Caco-2 (cell line): ENCODE measurements around the gene SLC16A9. TPM values are rescaled to one million over a fixed set of nuclear protein-coding genes. Genes with fewer than 3 reads are reported as not detected.

Source experiments
- BruUV-seq: library from RNA; stranded (reverse); fragments of 400-500 nt; replicated peaks from 2 replicates; lab custom pipeline; 2021; lab: Mats Ljungman, UMichigan
- CTCF ChIA-PET: fragments of 300-600 bp; sonication (Branson Sonifier 250); formaldehyde crosslinking; loops from one replicate; lab custom pipeline; 2022; ENCODE audit warnings: antibody characterized with exemption; lab: Charles Lee
- POLR2A ChIA-PET: fragments of 300-600 bp; sonication (Branson Sonifier 250); formaldehyde crosslinking; loops from one replicate; lab custom pipeline; 2022; ENCODE audit warnings: antibody characterized with exemption; lab: Charles Lee
- DNase-seq, 2 experiments: peaks; one replicate each; pipeline versions ENCODE4 v3.0.0 to v3.0.0-alpha.2; 2020 to 2022
- H3K27me3 ChIP-seq: replicated peaks from 2 replicates; pipeline ENCODE4 v1.6.0; 2011; ENCODE audit warnings: low read length; ENCODE audit not compliant: control insufficient read depth, insufficient read depth
- H3K36me3 ChIP-seq: 2 replicates; pipeline ENCODE4 v1.5.1; 2011; ENCODE audit warnings: low read length; ENCODE audit not compliant: control insufficient read depth, insufficient read depth
- H3K4me1 ChIP-seq: fragments of 250-450 bp; sonication (Bioruptor Pico); 2 replicates; pipeline ENCODE4 v1.5.1; 2020; ENCODE audit warnings: mild to moderate bottlenecking
- H3K4me3 ChIP-seq: 2 replicates; pipeline ENCODE4 v1.5.1; 2011; ENCODE audit warnings: low read depth, mild to moderate bottlenecking, control low read depth, low read length
- H3K9me3 ChIP-seq: fragments of 250-450 bp; sonication (Bioruptor Pico); 2 replicates; pipeline ENCODE4 v1.5.1; 2020; ENCODE audit warnings: mild to moderate bottlenecking, moderate library complexity
- H3K27ac Mint-ChIP-seq: one replicate; pipeline ENCODE4 v1.8.0; 2022; ENCODE audit warnings: mixed read lengths; ENCODE audit not compliant: unreplicated experiment
- H3K27me3 Mint-ChIP-seq: one replicate; pipeline ENCODE4 v1.8.0; 2022; ENCODE audit warnings: mixed read lengths; ENCODE audit not compliant: insufficient read depth, unreplicated experiment
- H3K36me3 Mint-ChIP-seq: one replicate; pipeline ENCODE4 v1.8.0; 2022; ENCODE audit warnings: mild to moderate bottlenecking, mixed read lengths; ENCODE audit not compliant: insufficient read depth, unreplicated experiment
- H3K4me1 Mint-ChIP-seq: one replicate; pipeline ENCODE4 v1.8.0; 2022; ENCODE audit warnings: low read depth, mixed read lengths; ENCODE audit not compliant: unreplicated experiment
- H3K4me3 Mint-ChIP-seq: one replicate; pipeline ENCODE4 v1.8.0; 2022; ENCODE audit warnings: mild to moderate bottlenecking, moderate library complexity, mixed read lengths; ENCODE audit not compliant: unreplicated experiment
- H3K9me3 Mint-ChIP-seq: one replicate; pipeline ENCODE4 v1.8.0; 2022; ENCODE audit warnings: mixed read lengths; ENCODE audit not compliant: unreplicated experiment
- CTCF ChIP-seq, 2 experiments: fragments of 200-600 bp in 1 of 2; IDR thresholded peaks; 1 replicate in 1 of 2; 2 replicates in 1 of 2; pipeline versions ENCODE4 v1.5.1 to v1.8.0; 2011 to 2022; ENCODE audit warnings: antibody characterized with exemption in 1 of 2, control low read depth in 1 of 2, inconsistent platforms in 1 of 2, low read depth in 1 of 2, low read length in 1 of 2, mild to moderate bottlenecking in 1 of 2, moderate library complexity in 1 of 2; ENCODE audit not compliant: insufficient read depth in 1 of 2, severe bottlenecking in 1 of 2, unreplicated experiment in 1 of 2
- intact Hi-C: fragments of 100-400 bp; cut with micrococcal nuclease; formaldehyde crosslinking; loops from one replicate; pipeline ENCODE4 v1.10.0; 2022; ENCODE audit not compliant: unreplicated experiment
- total RNA-seq: library from RNA; stranded (reverse); gene quantifications from 2 replicates; pipeline ENCODE4 v1.2.3, GENCODE V29; 2022

Gene SLC16A9
- total RNA-seq, 1 experiment from 2014 or later, result 0.45 TPM

GRCh38 chr10:59601985-59602384 lies 107.7 kb downstream of the SLC16A9 start:
- Mint-ChIP-seq H3K4me3 (no peak overlapping the region), H3K36me3 (no peaks in the 10 kb centered on the region), H3K27ac (no peak overlapping the region), H3K9me3 (peaks cover 7% of the 10 kb centered on the region), H3K27me3 (peaks cover 15% of the 10 kb centered on the region), H3K4me1 (no peaks in the 10 kb centered on the region)
- no peaks in the 10 kb centered on the region; the same call in 1 of the 2 replicates for H3K27me3 ChIP-seq
- CTCF ChIA-PET, result no interaction called here
- no peaks in the 10 kb centered on the region for H3K9me3 ChIP-seq
- no TSS peak for BruUV-seq
- intact Hi-C loops, result no loop called here
- H3K36me3 ChIP-seq, result no peaks in the 10 kb centered on the region
- POLR2A ChIA-PET, result no interaction called here
- TF ChIP-seq CTCF (IDR thresholded peaks at IDR 0.05; ENCODE audit: insufficient read depth in 1 of 2, low read depth in 1 of 2, low read length in 1 of 2, severe bottlenecking in 1 of 2, unreplicated experiment in 1 of 2), result no peak
- no peak for DNase-seq
- H3K4me1 ChIP-seq, result no peaks in the 10 kb centered on the region
- no peak overlapping the region for H3K4me3 ChIP-seq

Other genes starting within 250 kb of the SLC16A9 start
- 0.88 and 0.98 TPM in 2 replicates for gene MRLN, start 43.6 kb upstream of the SLC16A9 start, total RNA-seq
- 113 and 116 TPM in 2 replicates for gene CCDC6, start 196.7 kb upstream of the SLC16A9 start, total RNA-seq